Tongue (tissue), 2 donors: Measurements from ENCODE around the gene TMEM200B. TPM values are rescaled to one million over a fixed set of nuclear protein-coding genes. Genes with fewer than 3 reads are reported as not detected.
"Not testable (repeated sequence)": the region's sequence is repeated elsewhere in the genome, so short reads cannot be mapped to it uniquely, and the experiment has no call there.

ENCODE experiments used
- DNase-seq: peaks from one replicate; pipeline ENCODE4 v3.0.0-alpha.2; 2015
- total RNA-seq: library from RNA; depleted of rRNA; stranded (reverse); fragments of >200 nt; gene quantifications from one replicate; pipeline ENCODE4 v1.2.3, GENCODE V29; 2014

The TMEM200B gene
- 11.0 TPM for total RNA-seq

DNA sequence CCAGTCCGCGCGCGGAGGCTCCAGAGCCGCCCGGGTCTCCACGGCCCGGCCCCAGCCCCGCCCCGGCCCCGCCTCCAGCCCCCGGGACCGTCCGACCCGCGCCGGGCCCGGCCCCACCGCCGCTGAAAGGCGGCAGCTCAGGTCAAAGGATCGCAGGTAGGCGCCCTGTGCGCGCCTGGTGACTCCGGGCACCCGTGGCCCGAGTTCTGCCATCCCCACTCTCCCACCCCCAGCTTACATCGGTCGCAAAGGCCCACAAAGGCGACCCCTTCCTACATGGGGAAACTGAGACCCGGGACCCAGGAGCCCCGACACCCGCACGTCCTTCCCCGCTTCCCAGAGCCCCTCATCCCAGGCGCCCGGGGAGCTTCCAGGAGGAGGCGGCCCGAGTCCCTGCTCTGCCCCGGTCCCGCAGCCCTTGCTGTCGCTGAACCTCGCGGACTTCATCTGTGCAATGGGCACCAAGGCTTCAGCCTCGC lies at the start of gene TMEM200B:
TSS of gene TMEM200B (minus strand) at position 17 of the 479 bp plus-strand sequence. CDS start 2,075 bp downstream, outside the sequence.
- peak; percentile 24 for DNase-seq

DNA sequence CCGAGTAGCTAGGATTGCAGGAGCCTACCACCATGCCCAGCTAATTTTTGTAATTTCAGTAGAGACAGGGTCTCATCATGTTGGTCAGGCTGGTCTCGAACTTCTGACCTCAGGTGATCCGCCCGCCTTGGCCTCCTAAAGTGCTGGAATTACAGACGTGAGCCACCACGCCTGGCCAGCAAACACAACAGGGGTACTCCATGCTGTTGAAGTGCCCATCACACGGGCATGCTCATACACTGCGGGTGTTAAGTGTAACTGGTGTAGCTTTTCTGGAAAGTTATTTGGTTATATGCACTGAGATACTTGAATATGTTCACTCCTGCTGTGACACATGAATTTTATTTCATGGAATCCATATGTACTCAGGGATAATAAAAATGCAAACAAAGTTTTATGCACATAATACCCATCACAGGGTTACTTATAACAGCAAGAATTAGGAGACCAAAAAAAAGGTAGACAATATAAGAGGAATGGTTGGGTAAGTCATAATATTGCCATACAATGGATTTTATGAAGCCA lies 48.8 kb upstream of the TMEM200B start:
- no peak for DNase-seq

DNA sequence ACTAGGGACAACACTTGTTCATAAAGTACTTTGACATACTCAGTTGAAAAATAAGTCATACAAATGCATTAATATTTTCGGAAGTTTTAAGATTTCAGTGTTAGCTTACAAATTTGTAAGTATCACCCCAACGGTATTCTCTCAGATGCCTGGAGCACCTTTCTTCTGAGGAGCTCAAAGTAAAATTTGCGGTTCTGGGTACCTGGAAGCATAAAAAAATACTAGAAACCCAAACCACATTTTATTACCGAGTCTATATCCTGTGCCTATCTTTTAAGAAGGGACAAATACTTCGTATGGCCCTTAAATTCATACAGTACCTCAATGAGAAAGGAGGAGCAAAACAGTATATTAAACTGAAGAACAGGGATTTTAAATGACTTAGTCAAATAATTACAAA lies 47.8 kb upstream of the TMEM200B start:
- no peak for DNase-seq

DNA sequence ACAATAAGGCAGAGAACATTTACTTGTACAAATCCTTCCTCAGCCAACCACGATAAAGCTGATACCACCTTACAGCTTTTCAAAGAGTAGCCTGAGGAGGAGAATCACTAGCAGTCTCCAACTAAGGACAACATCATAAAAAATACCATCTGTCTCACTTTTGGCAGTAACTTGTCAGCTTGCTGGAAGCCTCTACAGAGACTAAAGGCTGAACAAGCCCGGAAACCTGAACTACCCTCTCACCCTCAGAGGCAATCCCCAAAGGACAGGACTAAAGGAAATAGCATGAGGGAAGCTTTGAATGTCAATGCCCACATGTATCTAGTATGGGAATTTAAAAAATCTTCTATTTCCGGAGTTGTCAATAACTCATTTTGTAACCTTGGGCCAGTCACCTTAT lies 47.4 kb upstream of the TMEM200B start:
- DNase-seq = no peak

DNA sequence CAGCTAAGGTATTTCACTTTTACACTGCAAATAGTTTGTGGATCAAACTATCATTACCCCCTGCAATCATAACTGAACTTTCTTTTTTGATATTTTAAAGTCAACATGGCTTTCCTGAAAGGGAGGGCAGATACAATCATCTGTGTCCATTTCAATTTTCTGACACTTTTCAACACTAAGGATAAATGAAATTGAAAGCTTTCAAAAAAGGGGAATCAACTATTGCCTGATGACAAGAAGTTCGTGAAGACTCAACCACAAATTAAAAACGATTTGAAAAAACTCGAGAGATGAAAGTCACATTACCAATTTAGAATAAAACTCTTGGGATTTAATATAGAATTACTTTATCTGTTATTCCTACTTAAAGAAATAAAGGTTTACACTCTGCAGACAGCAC lies 46.3 kb upstream of the TMEM200B start:
- no peak for DNase-seq

DNA sequence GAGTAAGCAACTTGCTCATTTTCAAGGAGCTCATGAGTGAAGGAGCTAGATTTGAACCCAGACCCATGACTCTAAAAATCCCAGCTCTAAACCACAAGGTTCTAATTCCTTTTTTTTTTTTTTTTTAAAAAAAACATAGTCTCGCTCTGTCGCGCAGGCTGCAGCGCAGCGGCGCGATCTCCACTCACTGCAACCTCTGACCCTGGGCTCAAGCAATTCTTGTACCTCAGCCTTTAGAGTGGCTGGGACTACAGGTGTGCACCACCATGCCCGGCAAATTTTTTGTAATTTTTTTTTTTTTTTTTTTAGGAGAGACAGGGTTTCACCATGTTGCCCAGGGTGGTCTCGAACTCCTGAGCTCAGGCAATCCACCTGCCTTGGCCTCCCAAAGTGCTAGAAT lies 44.2 kb upstream of the TMEM200B start:
- DNase-seq = no peak

DNA sequence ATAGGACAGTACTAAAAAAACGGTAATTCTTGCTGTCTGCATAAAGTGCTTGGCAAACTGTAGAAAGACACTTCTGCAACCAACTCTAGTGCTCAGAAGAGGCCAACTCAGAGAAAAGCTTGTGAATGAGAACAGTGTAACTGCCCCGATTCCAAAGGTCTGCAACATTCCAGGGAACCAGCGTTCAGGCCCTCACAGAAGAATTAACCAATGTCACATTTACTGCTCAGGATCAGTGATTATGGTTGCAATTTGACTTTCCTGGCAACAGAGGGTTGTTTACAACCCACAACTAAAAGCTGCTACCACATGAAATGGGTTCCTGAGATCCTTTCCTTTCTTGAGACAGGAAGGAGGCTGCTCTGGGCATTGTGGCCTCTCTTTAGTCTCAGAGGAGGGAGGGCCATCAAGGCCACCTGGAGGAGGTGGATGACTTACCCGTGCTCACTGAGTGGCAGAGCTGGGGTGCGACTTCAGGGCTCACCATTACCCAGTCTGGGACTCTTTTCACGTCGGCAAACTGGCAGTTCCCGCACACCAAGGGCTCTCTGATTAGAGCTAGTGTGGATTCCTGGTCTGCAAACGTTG lies 42.7 kb upstream of the TMEM200B start:
- no peak for DNase-seq

DNA sequence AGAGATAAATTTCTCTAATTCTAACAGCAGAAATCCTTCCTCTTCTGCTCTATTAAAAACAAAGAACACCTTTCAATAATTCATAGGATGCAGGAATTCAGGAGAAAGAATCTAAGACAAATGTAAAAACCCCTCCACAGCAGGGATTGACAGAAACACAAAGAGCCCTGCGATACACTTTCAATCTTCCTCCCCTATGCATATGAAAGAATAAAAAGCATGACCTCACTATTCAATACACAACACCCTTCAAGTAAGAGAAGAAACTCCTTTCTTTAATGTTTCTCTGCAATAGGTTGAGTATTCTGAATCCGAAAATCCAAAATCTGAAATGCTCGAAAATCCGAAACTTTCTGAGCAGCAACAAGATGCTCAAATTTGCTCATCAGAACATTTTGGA lies 40.9 kb upstream of the TMEM200B start:
- no peak for DNase-seq

DNA sequence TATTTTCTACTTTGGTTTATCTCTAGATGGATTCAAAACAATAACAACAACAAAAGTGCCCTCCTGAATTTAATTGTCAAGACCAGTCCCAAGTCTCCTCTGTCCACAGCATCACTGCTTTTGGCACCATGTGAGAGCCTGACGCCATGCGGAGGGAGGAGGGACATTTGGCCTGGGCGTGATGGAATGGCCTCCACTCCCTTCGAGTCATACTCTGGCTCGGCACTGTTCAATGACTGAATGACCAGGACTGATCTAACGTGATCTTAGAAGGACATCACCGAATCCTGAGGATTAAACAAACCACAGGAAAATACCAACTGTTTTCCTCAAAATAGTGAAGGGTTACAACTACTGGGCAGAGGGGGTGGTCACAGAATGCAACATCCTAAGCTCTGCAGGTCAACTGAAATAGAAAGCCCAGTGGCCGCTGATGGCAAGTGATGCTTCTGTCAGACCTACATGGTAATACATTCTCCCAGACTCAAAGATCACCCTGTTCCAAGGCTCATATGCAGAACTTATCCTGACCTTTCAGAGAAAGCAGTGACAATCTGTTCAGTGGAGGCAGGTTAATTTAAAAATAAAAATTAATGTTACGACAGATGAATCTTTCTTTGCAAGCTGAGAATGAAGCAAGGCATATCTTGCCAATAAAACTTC lies 38.9 kb upstream of the TMEM200B start:
- DNase-seq = no peak

DNA sequence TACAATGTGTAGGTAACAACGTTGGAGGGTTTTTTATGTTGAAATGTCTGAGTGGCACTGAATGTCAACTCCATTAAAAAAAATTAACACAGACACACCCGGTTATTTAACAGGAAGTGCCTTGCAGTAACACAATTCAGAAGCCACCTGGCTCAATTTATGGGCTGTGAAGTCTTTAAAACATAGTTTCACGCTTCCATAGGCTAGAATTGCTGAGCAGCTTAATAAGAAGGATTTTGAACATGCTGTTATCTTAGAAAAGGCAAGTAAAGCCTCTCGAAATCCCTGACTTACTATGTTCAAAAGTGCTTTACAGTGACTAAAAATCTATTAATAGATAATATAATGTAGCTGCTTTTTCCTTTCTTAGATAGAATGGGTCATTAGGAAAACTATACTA lies 38.3 kb upstream of the TMEM200B start:
- DNase-seq = no peak

DNA sequence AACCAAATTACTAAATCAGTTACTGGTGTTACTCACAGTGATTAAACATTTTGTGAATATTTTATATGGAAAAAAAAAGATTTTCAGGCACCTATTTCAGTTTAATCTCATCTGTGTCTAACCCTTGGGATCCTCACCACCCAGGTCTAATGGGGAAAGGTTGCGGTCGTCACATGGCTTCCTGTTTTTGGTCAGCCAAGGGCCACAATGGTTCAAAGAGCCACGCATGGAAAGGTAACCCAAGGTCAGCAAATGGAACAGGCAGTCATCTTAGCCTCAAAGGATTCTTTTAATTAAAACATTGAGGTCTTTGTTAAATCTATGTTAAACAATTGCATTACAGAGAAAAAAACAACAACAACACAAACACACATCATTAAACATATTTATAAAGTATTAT lies 36.1 kb upstream of the TMEM200B start:
- no peak for DNase-seq

DNA sequence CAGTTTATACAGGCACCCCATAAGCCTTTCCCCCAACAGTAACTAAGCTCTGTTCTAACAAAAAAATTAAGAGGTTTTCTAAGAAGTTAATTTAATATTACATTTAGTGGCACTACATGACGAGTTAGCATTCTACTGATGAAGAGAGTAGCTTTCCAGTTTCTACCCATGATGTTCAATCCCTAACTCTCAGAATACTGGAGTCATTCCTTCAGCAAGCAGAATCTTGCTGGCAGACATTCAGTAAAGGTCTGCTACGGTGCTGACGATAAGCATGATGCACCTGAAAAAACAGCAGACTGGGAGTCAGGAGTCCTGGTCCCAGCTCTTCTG lies 33.5 kb upstream of the TMEM200B start:
- no peak for DNase-seq

DNA sequence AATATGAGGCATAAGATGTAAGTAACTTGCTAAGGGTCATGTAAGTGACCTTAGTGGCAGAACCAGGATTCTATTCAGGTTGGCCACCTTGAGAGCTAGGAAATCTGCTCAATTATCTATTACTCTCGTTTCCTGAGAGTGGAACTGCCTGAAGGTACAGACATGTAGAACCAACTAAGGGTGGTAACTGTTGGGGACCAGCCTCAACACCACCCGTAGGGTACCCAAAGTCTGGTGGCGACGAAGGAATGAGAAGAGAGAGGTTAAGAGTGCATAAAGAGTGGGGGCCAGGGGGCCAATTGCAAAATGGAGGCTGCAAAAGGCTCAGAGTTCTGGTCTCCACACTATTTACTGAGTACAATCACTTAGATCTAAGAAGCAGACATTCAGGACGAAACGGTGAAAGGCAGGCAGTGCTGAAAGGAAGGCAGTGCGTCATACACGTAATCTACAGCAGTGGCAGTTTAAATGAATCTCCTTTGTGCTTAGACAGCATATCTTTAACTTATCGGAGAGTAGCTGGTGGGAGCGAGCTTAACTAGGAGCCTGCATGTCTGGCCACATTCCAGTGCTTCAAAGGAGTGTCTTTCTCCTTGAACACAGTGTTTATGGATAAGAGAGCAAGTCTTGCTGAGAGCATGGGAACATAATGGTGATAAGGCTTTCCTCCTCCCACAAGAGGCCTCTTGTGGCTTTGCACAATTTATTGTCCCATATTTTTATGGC lies 33.0 kb upstream of the TMEM200B start:
- DNase-seq = peak; percentile 24

DNA sequence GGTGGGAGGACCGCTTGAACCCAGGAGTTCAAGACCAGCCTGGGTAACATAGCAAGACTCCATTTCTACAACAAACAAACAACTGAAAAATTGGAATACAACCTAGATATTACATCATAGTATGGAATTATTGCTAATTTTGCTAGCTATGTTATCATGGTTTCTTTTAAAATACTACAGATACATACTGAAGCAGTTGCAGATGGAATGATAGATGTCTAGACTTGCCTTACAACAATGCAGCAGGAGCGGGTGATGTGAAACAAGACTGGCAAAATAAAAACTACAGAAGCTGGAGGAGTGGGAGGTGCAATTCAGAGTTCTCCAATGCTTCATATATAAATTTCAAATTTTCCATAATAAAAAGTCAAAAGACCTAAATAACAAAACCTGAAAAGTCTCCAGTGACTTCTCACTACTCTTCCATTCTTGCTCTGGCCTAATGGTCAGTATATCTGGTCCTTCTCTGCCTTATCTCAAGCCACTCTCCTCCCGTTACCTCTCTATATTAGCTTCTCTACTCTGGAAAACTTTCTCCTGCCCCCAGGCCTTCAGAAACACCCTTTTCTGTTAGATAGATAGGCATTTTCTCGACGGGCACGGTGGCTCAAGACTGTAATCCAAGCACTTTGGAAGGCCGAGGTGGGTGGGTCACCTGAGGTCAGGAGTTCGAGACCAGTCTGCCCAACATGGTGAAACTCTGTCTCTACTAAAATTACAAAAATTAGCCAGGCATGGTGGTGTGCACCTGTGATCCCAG lies 28.5 kb upstream of the TMEM200B start:
- DNase-seq = no peak

DNA sequence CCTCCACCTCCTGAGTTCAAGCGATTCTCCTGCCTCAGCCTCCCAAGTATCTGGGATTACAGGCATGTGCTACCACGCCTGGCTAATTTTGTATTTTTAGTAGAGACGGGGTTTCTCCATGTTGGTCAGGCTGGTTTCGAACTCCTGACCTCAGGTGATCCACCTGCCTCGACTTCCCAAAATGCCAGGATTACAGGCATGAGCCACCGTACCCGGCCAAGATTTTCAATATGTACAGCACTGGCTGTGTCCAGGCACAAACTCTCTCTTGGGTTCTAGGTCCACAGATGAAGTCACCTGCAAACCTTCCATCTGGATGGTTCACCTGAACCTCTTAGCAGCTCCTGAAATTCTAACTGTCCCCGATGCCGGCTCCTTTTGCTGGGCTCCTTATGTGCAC lies 26.6 kb upstream of the TMEM200B start:
- DNase-seq = not testable (repeated sequence)

DNA sequence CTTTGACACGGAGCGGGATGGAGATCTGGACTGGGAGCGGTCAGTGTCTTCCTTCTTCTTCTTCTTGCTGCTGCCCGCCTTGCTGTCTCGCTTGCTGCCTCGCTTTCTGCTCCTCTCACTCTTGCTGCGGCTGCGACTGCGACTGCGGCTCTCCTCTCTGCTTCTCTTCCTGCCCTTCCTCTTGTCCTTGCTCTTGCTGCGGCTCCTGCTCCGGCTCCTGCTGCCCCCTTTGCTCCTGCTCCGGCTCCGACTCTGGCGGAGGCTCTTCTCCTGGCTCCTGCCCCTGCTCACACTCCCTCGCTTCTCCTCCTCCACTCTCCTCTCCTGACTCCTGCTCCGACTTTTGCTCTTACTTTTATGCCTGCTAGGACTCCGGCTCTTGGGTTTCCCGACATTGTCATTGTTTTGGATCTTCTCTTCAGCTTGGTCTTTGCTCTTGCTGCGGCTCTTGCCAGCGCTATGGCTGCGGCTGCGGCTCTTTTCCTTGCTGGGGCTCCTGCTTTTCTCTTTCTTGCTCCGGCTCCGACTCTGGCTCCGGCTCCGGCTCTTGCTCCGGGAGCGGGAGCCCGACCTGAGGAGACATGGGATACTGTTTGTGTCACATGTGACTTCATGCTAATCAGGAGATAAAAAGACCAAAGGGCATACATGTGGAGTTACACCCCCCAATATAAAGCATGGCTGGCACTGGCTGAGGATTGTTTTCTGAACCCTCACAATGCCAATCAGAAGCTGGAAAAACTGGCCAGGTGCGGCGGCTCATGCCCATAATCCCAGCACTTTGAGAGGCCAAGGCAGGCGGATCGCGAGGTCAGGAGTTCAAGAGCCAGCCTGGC lies 25.2 kb upstream of the TMEM200B start:
- DNase-seq = no peak

DNA sequence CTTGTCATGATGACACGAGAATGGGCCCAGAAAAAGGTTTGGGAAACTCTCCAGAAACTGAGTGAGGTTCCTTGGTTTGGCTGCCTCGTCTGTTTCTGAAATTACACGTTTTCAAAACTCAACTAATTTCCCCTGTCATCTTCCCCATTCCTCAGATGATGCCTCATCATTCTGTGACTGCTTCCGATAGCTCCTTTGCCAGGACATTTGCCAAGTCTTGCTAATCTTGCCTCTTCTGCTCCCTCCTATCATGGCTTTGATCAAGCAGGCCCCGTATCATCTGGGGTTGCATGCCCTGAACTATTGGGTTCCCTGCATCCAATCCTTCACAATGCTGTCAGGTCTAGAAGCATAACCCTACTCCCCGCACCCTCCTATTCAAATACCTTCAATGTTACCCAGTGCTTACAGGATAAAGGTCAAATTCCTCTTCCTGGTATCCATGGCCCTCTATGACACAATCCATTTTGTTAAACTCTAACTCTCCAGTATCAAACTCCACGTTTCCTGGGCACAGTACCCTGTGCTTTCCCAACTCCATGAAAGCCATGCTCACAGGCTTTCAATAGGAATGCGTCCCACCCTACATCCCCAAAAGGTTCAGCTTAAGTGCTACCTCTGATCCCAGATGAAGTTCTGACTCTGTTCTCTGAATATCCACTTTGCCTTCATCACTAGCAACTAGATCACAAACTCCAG lies 22.2 kb upstream of the TMEM200B start:
- no peak for DNase-seq

DNA sequence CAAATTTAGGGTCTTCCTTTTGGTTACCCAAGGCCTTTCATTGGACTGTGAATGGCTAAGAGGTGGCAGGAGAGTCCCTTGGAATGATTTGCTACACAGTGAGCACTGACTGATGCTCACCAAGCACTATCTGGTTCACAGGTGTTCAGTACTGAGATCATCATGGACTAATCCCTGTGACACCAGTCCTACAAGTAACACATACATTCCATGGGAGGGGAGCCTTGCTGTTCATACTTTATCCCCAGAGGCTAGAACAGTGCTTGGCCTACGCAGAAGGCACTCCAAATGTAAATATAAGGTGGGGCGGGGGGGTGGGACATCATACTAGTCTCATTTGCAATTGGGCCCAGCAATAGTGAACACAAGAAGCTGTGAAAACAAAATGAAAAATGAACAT lies 20.5 kb upstream of the TMEM200B start:
- no peak for DNase-seq

DNA sequence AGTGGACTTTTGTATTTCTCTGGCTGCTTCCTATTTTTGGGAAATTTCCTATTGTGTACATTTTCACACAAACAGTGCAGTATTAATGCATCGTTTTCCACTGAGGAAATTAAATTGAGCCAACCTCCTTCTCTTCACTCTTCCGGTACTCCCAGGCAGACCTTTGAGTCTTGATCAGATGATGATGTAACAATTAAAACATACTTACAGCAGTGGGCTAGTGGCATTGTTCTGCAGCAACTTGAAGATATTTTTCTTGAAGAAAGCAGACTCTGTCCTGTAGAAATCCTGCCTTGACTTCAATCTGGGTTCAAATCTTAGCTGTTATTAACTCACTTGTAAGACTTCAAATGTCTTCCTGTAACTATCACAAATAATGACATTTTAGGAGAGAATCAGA lies 19.0 kb upstream of the TMEM200B start:
- DNase-seq = no peak

DNA sequence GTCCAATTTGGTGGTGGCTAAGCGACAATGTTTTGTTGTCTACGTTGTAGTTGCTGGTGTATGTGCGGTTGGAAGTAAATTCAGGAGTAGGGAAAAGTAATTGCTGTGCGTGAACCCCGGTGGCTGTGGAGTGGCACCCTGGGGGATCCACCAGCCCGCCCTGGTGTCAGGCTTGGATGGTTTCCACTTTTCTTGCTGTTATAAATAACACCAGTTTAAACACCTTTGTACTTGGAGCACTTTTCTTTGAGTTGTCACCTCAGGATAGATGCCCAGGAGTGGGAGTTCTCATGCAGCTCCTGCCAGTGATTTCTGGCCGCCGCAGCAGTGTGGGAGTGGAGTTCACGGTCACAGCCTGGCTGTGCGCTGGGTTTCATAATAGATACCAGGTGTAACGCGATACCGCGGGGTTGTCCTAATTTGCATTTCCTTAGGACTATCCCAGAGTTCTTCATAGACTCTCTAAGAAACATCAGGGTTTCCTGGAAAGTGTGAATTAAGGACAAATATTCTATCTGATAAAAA lies 12.8 kb upstream of the TMEM200B start:
- no peak for DNase-seq

DNA sequence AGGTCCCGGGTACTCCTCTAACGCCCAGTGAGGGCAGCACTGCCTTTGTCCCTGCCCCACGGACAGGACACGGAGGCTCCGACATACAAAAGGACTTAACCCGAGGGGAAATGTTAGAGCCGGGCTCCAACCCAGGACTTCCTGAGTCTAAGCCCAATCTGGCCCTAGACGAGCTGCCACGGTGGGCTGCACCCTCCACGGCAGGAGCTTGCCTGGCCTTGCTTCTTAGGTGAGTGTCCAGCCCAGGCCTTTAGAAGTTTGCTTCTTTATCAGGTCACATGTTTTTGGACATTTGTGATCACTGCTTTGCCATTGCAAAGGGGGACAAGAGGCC lies 11.0 kb upstream of the TMEM200B start:
- no peak for DNase-seq
